ENCODE results near the gene TMEM272. TPM values are rescaled to one million over a fixed set of nuclear protein-coding genes. Genes with fewer than 3 reads are reported as not detected.

TMEM272 gene
- total and polyA plus RNA-seq, 2 donors (not counting 3 experiments of a cell fraction or from before 2014, with no cell fraction given) = not detected

GRCh38 chr13:51797664-51798488, 47.1 kb downstream of the TMEM272 start:
- H3K4me2 ChIP-seq (ENCODE audit: insufficient read depth, low read length) = no peak overlapping the region
- no peaks in the 10 kb centered on the region for H3K27me3 ChIP-seq (ENCODE audit: control insufficient read depth in 2 of 2, insufficient read depth in 2 of 2, low read length in 2 of 2)
- H3K9me1 ChIP-seq (replicated peaks; ENCODE audit: control insufficient read depth, extremely low read depth, insufficient read depth, low read length) = no peaks in the 10 kb centered on the region
- FAIRE-seq (peak; percentile 68), DNase-seq (ENCODE audit: low read depth, low spot score) (peak; percentile 36)
- dilution Hi-C loops (cut with MboI; ENCODE audit: extremely low pct_ligation_motif_present, low sequenced_read_pairs) = no loop called here
- no TSS peak for BruUV-seq (replicated peaks)
- H2AFZ ChIP-seq (ENCODE audit: low read depth, low read length) = no peak overlapping the region
- CTCF ChIA-PET = interaction anchor here (0.6 to 4.4 kb wide), 29 partner anchors 12 to 675 kb away, joined by 3 to 61 read pairs (median 4); partner anchors contain the start of gene INTS6
- intact Hi-C loops (cut with micrococcal nuclease) = loop anchor here (1.0 to 10.0 kb wide), 3 partner anchors 363 to 673 kb away; partner anchors contain the start of gene FAM124A
- TF ChIP-seq POLR2A (IDR thresholded peaks at IDR 0.05; ENCODE audit: low read depth, low read length) = no peak
- TF ChIP-seq CTCF (IDR thresholded peaks at IDR 0.05; ENCODE audit: extremely low read depth in 1 of 2, insufficient read depth in 1 of 2, low read depth in 1 of 2, low read length in 2 of 2) = peak; percentile 16 to 27
- no peak overlapping the region for H3K4me3 ChIP-seq (replicated peaks in 1 of 3; ENCODE audit: insufficient read depth in 1 of 3, low read depth in 1 of 3, low read length in 3 of 3)
- POLR2A ChIA-PET = interaction anchor here (2.5 kb wide), 1 partner anchor 345 kb away, joined by 13 read pairs; the partner anchor contains the start of gene INTS6
- no peaks in the 10 kb centered on the region for H3K79me2 ChIP-seq (ENCODE audit: control insufficient read depth, insufficient read depth, low read length)
- no peak overlapping the region for H3K9ac ChIP-seq (replicated peaks; ENCODE audit: extremely low read depth, insufficient read depth, low read length)
- no peak overlapping the region for H3K27ac ChIP-seq (ENCODE audit: insufficient read depth, low read depth, low read length)
- H3K4me1 ChIP-seq (ENCODE audit: control insufficient read depth, extremely low read depth, insufficient read depth, low read length) = peaks cover 24% of the 10 kb centered on the region
- H3K36me3 ChIP-seq (ENCODE audit: control insufficient read depth in 2 of 2, extremely low read depth in 1 of 2, insufficient read depth in 2 of 2, low read length in 2 of 2) = no peaks in the 10 kb centered on the region
- H3K9me3 ChIP-seq (replicated peaks; ENCODE audit: control insufficient read depth, insufficient read depth, low read length) = no peaks in the 10 kb centered on the region
- H4K20me1 ChIP-seq (replicated peaks; ENCODE audit: control insufficient read depth, extremely low read depth, insufficient read depth, low read length) = no peaks in the 10 kb centered on the region

- Histone ChIP-seq H3K9ac (replicated peaks; ENCODE audit: extremely low read depth, insufficient read depth, low read length) (no peak overlapping the region), H3K4me2 (ENCODE audit: insufficient read depth, low read length) (no peak overlapping the region), H3K4me3 (replicated peaks in 1 of 3; ENCODE audit: insufficient read depth in 1 of 3, low read depth in 1 of 3, low read length in 3 of 3) (no peak overlapping the region), H3K4me1 (ENCODE audit: control insufficient read depth, extremely low read depth, insufficient read depth, low read length) (peaks cover 11% of the 10 kb centered on the region), H3K79me2 (ENCODE audit: control insufficient read depth, insufficient read depth, low read length) (no peaks in the 10 kb centered on the region), H3K9me3 (replicated peaks; ENCODE audit: control insufficient read depth, insufficient read depth, low read length) (no peaks in the 10 kb centered on the region), H3K36me3 (ENCODE audit: control insufficient read depth in 2 of 2, extremely low read depth in 1 of 2, insufficient read depth in 2 of 2, low read length in 2 of 2) (no peaks in the 10 kb centered on the region), H3K9me1 (replicated peaks; ENCODE audit: control insufficient read depth, extremely low read depth, insufficient read depth, low read length) (no peaks in the 10 kb centered on the region), H4K20me1 (replicated peaks; ENCODE audit: control insufficient read depth, extremely low read depth, insufficient read depth, low read length) (no peaks in the 10 kb centered on the region), H2AFZ (ENCODE audit: low read depth, low read length) (no peak overlapping the region), H3K27me3 (ENCODE audit: control insufficient read depth in 2 of 2, insufficient read depth in 2 of 2, low read length in 2 of 2) (no peaks in the 10 kb centered on the region), H3K27ac (ENCODE audit: insufficient read depth, low read depth, low read length) (no peak overlapping the region)
- DNase-seq (ENCODE audit: low read depth, low spot score) (no peak), FAIRE-seq (no peak)
- dilution Hi-C loops (cut with MboI; ENCODE audit: extremely low pct_ligation_motif_present, low sequenced_read_pairs) = no loop called here
- no peak for TF ChIP-seq MAX (IDR thresholded peaks at IDR 0.05; ENCODE audit: insufficient read depth, insufficient read length)
- TF ChIP-seq POLR2A (IDR thresholded peaks at IDR 0.05; ENCODE audit: low read depth, low read length) = no peak
- no peak for TF ChIP-seq POLR2AphosphoS5 (IDR thresholded peaks at IDR 0.05; ENCODE audit: insufficient read depth, low read depth, low read length)
- no peak for TF ChIP-seq FOS (IDR thresholded peaks at IDR 0.05; ENCODE audit: borderline replicate concordance, insufficient read depth, low read length)
- no peak for TF ChIP-seq CTCF (IDR thresholded peaks at IDR 0.05; ENCODE audit: extremely low read depth in 1 of 2, insufficient read depth in 1 of 2, low read depth in 1 of 2, low read length in 2 of 2)
- no peak for TF ChIP-seq EZH2 (IDR thresholded peaks at IDR 0.05; ENCODE audit: borderline replicate concordance, low read depth, low read length, severe bottlenecking)
- TF ChIP-seq JUN (IDR thresholded peaks at IDR 0.05; ENCODE audit: borderline replicate concordance, insufficient read depth, insufficient read length, low read depth) = no peak
- ChIA-PET POLR2A (interaction anchor here (2.5 kb wide), 1 partner anchor 344 kb away, joined by 13 read pairs; the partner anchor contains the start of gene INTS6), CTCF (interaction anchor here (0.6 to 4.4 kb wide), 9 partner anchors 52 to 671 kb away, joined by 3 to 61 read pairs (median 16); no protein-coding TSS in a partner anchor)
- no TSS peak for BruUV-seq (replicated peaks)
- intact Hi-C loops (cut with micrococcal nuclease) = loop anchor here (2.0 to 10.0 kb wide), 2 partner anchors 362 to 572 kb away; partner anchors contain the start of gene FAM124A
Measured at GRCh38 chr13:51796546-51796945, 48.4 kb downstream of the TMEM272 start.

Data from endothelial cell of umbilical vein (primary cell).